Measurements from ENCODE around the gene CCL4L2. TPM values are rescaled to one million over a fixed set of nuclear protein-coding genes. Genes with fewer than 3 reads are reported as not detected.
"Not testable (repeated sequence)": the region's sequence is repeated elsewhere in the genome, so short reads cannot be mapped to it uniquely, and the experiment has no call there.

CCL4L2 gene
- total RNA-seq, 1 experiment from 2014 or later, result not detected

GRCh38 chr17:36184023-36184765 lies 26.7 kb upstream of the CCL4L2 start:
- H3K9me3 Mint-ChIP-seq, result no peaks in the 10 kb centered on the region
- no peak for ATAC-seq
- ChIA-PET CTCF (interaction anchor here (0.7 to 1.7 kb wide), 3 partner anchors 8 to 480 kb away, joined by 3 to 6 read pairs (median 5); no protein-coding TSS in a partner anchor), POLR2A (no interaction called here)
- H3K4me1 Mint-ChIP-seq, result peaks cover 5% of the 10 kb centered on the region; the same call in 1 of the 2 replicates
- no peak overlapping the region for H3K27ac Mint-ChIP-seq
- no peak for DNase-seq (ENCODE audit: low spot score)
- TF ChIP-seq GTF2I (CRISPR knock-in tag; conservative IDR thresholded peaks at IDR 0.05), result peak; percentile 72; the same call in 1 of the 2 replicates
- TF ChIP-seq, protein P1, sequence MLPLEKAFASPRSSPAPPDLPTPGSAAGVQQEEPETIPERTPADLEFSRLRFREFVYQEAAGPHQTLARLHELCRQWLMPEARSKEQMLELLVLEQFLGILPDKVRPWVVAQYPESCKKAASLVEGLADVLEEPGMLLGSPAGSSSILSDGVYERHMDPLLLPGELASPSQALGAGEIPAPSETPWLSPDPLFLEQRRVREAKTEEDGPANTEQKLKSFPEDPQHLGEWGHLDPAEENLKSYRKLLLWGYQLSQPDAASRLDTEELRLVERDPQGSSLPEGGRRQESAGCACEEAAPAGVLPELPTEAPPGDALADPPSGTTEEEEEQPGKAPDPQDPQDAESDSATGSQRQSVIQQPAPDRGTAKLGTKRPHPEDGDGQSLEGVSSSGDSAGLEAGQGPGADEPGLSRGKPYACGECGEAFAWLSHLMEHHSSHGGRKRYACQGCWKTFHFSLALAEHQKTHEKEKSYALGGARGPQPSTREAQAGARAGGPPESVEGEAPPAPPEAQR (CRISPR knock-in tag; IDR thresholded peaks at IDR 0.05), result no peak
- no peaks in the 10 kb centered on the region for H3K36me3 Mint-ChIP-seq
- peak overlapping the region; percentile 62 for H3K4me3 Mint-ChIP-seq
- peaks cover 32% of the 10 kb centered on the region for H3K27me3 Mint-ChIP-seq (ENCODE audit: low read depth)

DNA sequence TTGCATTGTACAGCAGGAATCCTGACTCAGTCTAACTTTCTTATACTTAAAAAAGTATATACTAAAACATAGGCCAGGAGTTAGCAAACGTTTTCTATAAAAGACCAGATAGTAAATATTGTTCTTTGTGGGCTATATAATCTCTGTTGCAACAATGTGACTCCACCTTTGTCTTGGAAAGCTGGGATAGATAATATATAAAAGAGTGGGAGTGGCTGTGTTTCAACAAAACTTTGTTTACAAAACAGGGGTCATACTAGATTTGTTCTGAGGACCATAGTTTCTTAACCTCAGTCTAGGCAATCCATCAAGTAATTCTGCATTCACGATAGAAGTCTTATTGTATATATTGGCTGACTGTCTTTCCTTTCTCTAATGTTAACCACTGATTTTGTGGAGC lies 25.4 kb upstream of the CCL4L2 start:
- ATAC-seq, result no peak
- TF ChIP-seq, protein P2, sequence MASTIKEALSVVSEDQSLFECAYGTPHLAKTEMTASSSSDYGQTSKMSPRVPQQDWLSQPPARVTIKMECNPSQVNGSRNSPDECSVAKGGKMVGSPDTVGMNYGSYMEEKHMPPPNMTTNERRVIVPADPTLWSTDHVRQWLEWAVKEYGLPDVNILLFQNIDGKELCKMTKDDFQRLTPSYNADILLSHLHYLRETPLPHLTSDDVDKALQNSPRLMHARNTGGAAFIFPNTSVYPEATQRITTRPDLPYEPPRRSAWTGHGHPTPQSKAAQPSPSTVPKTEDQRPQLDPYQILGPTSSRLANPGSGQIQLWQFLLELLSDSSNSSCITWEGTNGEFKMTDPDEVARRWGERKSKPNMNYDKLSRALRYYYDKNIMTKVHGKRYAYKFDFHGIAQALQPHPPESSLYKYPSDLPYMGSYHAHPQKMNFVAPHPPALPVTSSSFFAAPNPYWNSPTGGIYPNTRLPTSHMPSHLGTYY (CRISPR knock-in tag; IDR thresholded peaks at IDR 0.05), result no peak
- TF ChIP-seq TCF7 (CRISPR knock-in tag; IDR thresholded peaks at IDR 0.05; ENCODE audit: low read depth), result no peak
- no peak for TF ChIP-seq ESRRA (CRISPR knock-in tag; IDR thresholded peaks at IDR 0.05; ENCODE audit: borderline replicate concordance)
- Mint-ChIP-seq H3K9me3 (no peaks in the 10 kb centered on the region), H3K4me3 (no peak overlapping the region), H3K36me3 (no peaks in the 10 kb centered on the region), H3K4me1 (peaks cover 5% of the 10 kb centered on the region; the same call in 1 of the 2 replicates), H3K27ac (no peak overlapping the region), H3K27me3 (ENCODE audit: low read depth) (peaks cover 32% of the 10 kb centered on the region)
- CTCF ChIA-PET, result no interaction called here
- DNase-seq (ENCODE audit: low spot score), result no peak
- POLR2A ChIA-PET, result no interaction called here

DNA sequence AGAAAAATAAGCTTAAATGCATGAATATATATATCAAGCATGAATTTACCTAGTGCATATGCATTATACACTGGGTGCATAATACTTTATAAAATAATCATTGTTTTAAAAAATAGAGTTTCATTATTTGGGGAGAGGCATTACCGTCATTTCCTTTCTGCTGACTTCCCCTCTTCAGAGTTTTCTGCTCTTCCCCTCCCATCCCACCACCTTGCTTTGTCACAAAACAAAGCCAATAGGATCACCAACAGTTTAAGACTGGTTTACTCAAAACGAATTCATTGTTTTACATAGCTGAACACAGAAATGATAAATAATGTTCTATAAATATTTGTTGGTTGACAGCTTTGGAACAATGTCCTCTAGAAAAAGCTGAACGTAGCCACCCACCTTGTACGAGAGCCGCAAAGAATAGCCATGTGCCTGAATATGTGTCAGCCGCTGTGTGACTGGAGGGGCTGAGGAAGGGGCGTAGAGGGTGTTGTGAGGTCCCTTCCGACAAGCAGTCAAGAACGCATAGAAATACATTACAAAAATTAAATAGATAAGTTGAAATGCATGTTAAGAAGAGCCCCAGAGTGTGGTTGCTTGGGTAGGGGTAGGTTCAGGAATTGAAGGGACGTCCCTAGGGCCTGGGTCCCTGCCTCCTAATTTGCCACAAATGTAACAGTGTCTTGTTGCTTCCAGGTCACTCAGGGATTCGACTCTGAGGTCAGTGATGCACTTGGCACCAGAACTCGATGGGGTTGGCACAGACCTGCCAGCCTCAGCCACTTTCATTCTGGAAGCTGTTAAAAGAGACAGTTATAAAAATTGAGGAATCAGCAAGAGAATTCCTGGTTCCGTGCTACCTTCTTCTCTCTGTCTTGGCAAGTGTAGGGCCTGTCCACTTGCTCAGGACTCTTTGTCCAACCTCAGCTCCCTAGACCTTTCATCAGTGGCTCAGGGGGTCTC lies 23.8 kb upstream of the CCL4L2 start:
- DNase-seq (ENCODE audit: low spot score); POLR2A ChIA-PET; H3K36me3 Mint-ChIP-seq; H3K9me3 Mint-ChIP-seq; ATAC-seq; H3K4me3 Mint-ChIP-seq; H3K4me1 Mint-ChIP-seq; H3K27ac Mint-ChIP-seq: not testable (repeated sequence)
- H3K27me3 Mint-ChIP-seq (ENCODE audit: low read depth), result peaks cover 19% of the 10 kb centered on the region
- CTCF ChIA-PET, result interaction anchor here (1.3 kb wide), 1 partner anchor 8 kb away, joined by 3 read pairs; no protein-coding TSS in a partner anchor

DNA sequence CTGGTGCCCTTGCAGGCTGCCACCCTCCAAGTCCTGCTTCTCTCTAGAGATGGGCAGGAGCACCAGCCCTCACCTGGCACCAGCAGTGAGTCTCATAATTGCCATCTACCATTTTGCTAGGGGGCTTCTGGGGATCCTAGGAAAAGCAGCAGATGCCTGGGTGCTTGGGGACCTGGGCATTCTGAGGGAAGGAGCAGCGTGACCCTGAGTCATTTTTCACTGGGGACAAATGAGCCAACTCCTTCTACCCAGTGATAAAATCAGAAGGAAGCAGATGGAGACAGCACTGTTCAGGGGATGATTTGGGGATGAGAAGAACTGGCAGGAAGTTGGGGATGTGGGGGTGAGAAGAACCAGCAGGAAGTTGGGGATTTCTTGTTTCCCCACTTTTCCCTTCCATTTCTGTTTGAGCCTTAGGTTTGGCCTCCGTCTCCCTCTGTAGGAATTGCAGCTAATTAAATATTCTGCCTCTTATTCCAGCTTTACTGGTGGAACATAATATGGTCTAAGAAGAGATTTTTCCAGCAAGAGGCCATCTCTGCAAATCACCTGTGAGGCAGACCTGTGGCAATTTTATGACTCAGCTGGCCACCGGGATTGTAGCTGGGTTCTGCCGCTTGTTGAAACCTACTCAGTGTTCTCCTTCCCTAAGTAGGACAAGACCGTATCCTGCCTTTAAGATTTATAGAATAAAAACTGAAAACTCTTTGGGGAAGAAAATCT lies 22.8 kb upstream of the CCL4L2 start:
- H3K4me3 Mint-ChIP-seq; ATAC-seq; H3K9me3 Mint-ChIP-seq; H3K4me1 Mint-ChIP-seq; DNase-seq (ENCODE audit: low spot score); H3K27ac Mint-ChIP-seq; POLR2A ChIA-PET; CTCF ChIA-PET; H3K36me3 Mint-ChIP-seq: not testable (repeated sequence)
- peaks cover 12% of the 10 kb centered on the region for H3K27me3 Mint-ChIP-seq (ENCODE audit: low read depth)

GRCh38 chr17:36188891-36189306 lies 22.0 kb upstream of the CCL4L2 start:
- DNase-seq (ENCODE audit: low spot score) (no peak), ATAC-seq (no peak)
- Mint-ChIP-seq H3K27me3 (ENCODE audit: low read depth) (peaks cover 5% of the 10 kb centered on the region), H3K4me1 (peaks cover 6% of the 10 kb centered on the region), H3K27ac (no peak overlapping the region), H3K9me3 (no peaks in the 10 kb centered on the region), H3K36me3 (no peaks in the 10 kb centered on the region), H3K4me3 (no peak overlapping the region)
- ChIA-PET CTCF (no interaction called here), POLR2A (no interaction called here)
- TF ChIP-seq NR3C1 (CRISPR knock-in tag; conservative IDR thresholded peaks at IDR 0.05; ENCODE audit: low read depth) (no peak), E2F4 (CRISPR knock-in tag; IDR thresholded peaks at IDR 0.05; ENCODE audit: borderline replicate concordance, low read depth) (no peak), CTCF (IDR thresholded peaks at IDR 0.05) (no peak), PRRX2 (CRISPR knock-in tag; IDR thresholded peaks at IDR 0.05) (no peak), PREB (CRISPR knock-in tag; IDR thresholded peaks at IDR 0.05; ENCODE audit: borderline replicate concordance) (no peak), ETV6 (CRISPR knock-in tag; IDR thresholded peaks at IDR 0.05) (no peak), ZMAT4 (CRISPR knock-in tag; IDR thresholded peaks at IDR 0.05) (no peak), TP53 (CRISPR knock-in tag; IDR thresholded peaks at IDR 0.05) (no peak)
